SU-DHL-6 (cell line): Measurements from ENCODE around the gene VTI1A.
"Not testable (repeated sequence)": the region's sequence is repeated elsewhere in the genome, so short reads cannot be mapped to it uniquely, and the experiment has no call there.

Experiments used
- EZH2phosphoT487 ChIP-seq: fragments of 200-600 bp; sonication (generic), shearing (Covaris generic); conservative IDR thresholded peaks from 2 replicates; pipeline ENCODE4 v1.6.1; 2018; ENCODE audit warnings: mild to moderate bottlenecking, antibody characterized with exemption, low read length, moderate library complexity, mixed read lengths
- TF ChIP-seq, protein P1 (sequence below): fragments of 200-600 bp; sonication (generic); IDR thresholded peaks from one replicate; pipeline ENCODE4 v1.5.1; 2017; ENCODE audit warnings: antibody characterized with exemption, mild to moderate bottlenecking, low read length, moderate library complexity; ENCODE audit not compliant: insufficient read depth, poor library complexity, severe bottlenecking

DNA sequence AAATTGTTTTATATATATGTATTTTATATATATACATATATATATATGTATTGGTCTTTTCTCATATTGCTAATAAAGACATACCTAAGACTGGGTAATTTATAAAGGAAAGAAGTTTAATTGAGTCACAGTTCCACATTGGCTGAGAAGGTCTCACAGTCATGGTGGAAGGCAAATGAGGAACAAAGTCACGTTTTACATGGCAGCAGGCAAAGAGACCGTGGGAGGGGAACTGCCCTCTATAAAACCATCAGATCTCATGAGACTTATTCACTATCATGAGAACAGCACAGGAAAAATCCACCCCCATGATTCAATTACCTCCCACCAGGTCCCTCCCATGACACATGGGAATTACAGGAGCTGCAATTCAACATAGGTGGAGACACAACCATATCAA, 416.4 kb downstream of the VTI1A start:
- TF ChIP-seq, protein P1, sequence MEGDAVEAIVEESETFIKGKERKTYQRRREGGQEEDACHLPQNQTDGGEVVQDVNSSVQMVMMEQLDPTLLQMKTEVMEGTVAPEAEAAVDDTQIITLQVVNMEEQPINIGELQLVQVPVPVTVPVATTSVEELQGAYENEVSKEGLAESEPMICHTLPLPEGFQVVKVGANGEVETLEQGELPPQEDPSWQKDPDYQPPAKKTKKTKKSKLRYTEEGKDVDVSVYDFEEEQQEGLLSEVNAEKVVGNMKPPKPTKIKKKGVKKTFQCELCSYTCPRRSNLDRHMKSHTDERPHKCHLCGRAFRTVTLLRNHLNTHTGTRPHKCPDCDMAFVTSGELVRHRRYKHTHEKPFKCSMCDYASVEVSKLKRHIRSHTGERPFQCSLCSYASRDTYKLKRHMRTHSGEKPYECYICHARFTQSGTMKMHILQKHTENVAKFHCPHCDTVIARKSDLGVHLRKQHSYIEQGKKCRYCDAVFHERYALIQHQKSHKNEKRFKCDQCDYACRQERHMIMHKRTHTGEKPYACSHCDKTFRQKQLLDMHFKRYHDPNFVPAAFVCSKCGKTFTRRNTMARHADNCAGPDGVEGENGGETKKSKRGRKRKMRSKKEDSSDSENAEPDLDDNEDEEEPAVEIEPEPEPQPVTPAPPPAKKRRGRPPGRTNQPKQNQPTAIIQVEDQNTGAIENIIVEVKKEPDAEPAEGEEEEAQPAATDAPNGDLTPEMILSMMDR: not testable (repeated sequence)
- not testable (repeated sequence) for TF ChIP-seq EZH2phosphoT487
